HEK293 (cell line): ENCODE data around the gene GCLM.

Experiments used
- HOXA7 ChIP-seq: sonication (generic); formaldehyde crosslinking; IDR thresholded peaks from 2 replicates; pipeline ENCODE4 v1.8.1; 2022; ENCODE audit warnings: missing genetic modification reagents, borderline replicate concordance
- KLF10 ChIP-seq: fragments of 450-650 bp; IDR thresholded peaks from 2 replicates; pipeline ENCODE4 v1.5.1; 2018; ENCODE audit warnings: missing biosample characterization, mild to moderate bottlenecking, missing genetic modification characterization
- TRIM28 ChIP-seq: IDR thresholded peaks from 2 replicates; pipeline ENCODE4 v1.6.1; 2011; ENCODE audit warnings: low read length, control low read depth, borderline replicate concordance
- ZBTB17 ChIP-seq: fragments of 450-650 bp; formaldehyde crosslinking; IDR thresholded peaks from 2 replicates; pipeline ENCODE4 v1.5.1; 2016; ENCODE audit warnings: missing biosample characterization, missing genetic modification characterization
- ZNF112 ChIP-seq: fragments of 450-650 bp; formaldehyde crosslinking; IDR thresholded peaks from 2 replicates; pipeline ENCODE4 v1.5.0; 2017; ENCODE audit warnings: missing biosample characterization, missing genetic modification characterization
- ZNF274 ChIP-seq, 2 experiments: fragments of 200-500 bp in 1 of 2; fragments of 450-650 bp in 1 of 2; sonication (Bioruptor generic) in 1 of 2; formaldehyde crosslinking in 1 of 2; IDR thresholded peaks; 2 replicates each; pipeline versions ENCODE4 v1.5.1 to v1.6.1; 2014 to 2016; ENCODE audit warnings: borderline replicate concordance in 1 of 2, inconsistent platforms in 1 of 2, low read length in 1 of 2, missing biosample characterization in 1 of 2, missing genetic modification characterization in 1 of 2
- ZNF701 ChIP-seq: fragments of 450-650 bp; formaldehyde crosslinking; IDR thresholded peaks from 2 replicates; pipeline ENCODE4 v1.5.1; 2016; ENCODE audit warnings: missing biosample characterization, missing genetic modification characterization
- TF ChIP-seq, protein P1 (sequence below): fragments of 450-650 bp; formaldehyde crosslinking; IDR thresholded peaks from 2 replicates; pipeline ENCODE4 v1.5.1; 2016; ENCODE audit warnings: missing biosample characterization, missing genetic modification characterization
- TF ChIP-seq, protein P2 (sequence below): fragments of 450-650 bp; formaldehyde crosslinking; IDR thresholded peaks from 2 replicates; pipeline ENCODE4 v1.5.1; 2016; ENCODE audit warnings: missing biosample characterization, missing genetic modification characterization

DNA sequence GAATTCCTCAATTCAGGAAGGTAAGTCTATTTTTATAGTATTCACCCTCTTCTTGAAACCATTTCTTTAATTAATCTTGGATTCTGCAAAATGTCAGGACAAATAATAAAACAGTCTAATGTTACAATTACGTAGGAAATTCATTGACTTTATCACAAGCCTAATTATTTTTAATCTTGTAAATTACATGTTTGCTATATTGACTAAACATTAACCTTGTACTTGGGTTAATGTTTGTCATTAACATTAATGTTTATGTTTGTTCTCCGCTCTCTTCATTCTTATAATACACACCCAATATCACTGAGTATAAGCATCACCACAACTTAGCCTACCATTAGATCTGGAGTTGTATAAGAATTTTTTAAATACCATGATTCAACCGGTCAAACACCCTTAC lies 2.8 kb downstream of the GCLM start:
- TF ChIP-seq ZBTB17 (tag by site-specific recombination) (no peak), TRIM28 (no peak), HOXA7 (CRISPR knock-in tag) (no peak), ZNF701 (tag by site-specific recombination) (no peak), KLF10 (tag by site-specific recombination) (no peak), ZNF274 (IDR thresholded peaks at IDR 0.05; ENCODE audit: low read length) (no peak), ZNF274 (tag by site-specific recombination; IDR thresholded peaks at IDR 0.05; ENCODE audit: borderline replicate concordance) (no peak), ZNF112 (tag by site-specific recombination) (no peak)
- TF ChIP-seq, protein P1, sequence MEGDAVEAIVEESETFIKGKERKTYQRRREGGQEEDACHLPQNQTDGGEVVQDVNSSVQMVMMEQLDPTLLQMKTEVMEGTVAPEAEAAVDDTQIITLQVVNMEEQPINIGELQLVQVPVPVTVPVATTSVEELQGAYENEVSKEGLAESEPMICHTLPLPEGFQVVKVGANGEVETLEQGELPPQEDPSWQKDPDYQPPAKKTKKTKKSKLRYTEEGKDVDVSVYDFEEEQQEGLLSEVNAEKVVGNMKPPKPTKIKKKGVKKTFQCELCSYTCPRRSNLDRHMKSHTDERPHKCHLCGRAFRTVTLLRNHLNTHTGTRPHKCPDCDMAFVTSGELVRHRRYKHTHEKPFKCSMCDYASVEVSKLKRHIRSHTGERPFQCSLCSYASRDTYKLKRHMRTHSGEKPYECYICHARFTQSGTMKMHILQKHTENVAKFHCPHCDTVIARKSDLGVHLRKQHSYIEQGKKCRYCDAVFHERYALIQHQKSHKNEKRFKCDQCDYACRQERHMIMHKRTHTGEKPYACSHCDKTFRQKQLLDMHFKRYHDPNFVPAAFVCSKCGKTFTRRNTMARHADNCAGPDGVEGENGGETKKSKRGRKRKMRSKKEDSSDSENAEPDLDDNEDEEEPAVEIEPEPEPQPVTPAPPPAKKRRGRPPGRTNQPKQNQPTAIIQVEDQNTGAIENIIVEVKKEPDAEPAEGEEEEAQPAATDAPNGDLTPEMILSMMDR (tag by site-specific recombination): no peak
- TF ChIP-seq, protein P2, sequence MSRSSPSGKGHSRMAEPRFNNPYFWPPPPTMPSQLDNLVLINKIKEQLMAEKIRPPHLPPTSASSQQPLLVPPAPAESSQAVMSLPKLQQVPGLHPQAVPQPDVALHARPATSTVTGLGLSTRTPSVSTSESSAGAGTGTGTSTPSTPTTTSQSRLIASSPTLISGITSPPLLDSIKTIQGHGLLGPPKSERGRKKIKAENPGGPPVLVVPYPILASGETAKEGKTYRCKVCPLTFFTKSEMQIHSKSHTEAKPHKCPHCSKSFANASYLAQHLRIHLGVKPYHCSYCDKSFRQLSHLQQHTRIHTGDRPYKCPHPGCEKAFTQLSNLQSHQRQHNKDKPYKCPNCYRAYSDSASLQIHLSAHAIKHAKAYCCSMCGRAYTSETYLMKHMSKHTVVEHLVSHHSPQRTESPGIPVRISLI (tag by site-specific recombination): no peak
